ENCODE data around the gene PGS1. TPM values are rescaled to one million over a fixed set of nuclear protein-coding genes. Genes with fewer than 3 reads are reported as not detected.

PGS1 gene
- total RNA-seq, 4 donors from 2014 or later = 30.7 to 45.9 (median 35.6) TPM

GRCh38 chr17:78454346-78454745 lies 75.9 kb downstream of the PGS1 start:
- intact Hi-C loops (cut with DNase I) = no loop called here
- 93% methylated on average over 14 of the region's 20 CpGs for WGBS
- Histone ChIP-seq H3K4me3 (no peak overlapping the region), H3K4me1 (no peaks in the 10 kb centered on the region), H3K9me3 (no peaks in the 10 kb centered on the region), H3K27ac (replicated peaks in 1 of 4) (no peak overlapping the region), H3K27me3 (no peaks in the 10 kb centered on the region), H3K36me3 (no peaks in the 10 kb centered on the region)
- TF ChIP-seq POLR2AphosphoS5 (IDR thresholded peaks at IDR 0.05) = no peak
- TF ChIP-seq CTCF (IDR thresholded peaks at IDR 0.05) = no peak
- no peak for TF ChIP-seq POLR2A (IDR thresholded peaks at IDR 0.05; ENCODE audit: low read depth)
- no peak for TF ChIP-seq EP300 (IDR thresholded peaks at IDR 0.05)
- no peak for DNase-seq (ENCODE audit: extremely low spot score)

DNA sequence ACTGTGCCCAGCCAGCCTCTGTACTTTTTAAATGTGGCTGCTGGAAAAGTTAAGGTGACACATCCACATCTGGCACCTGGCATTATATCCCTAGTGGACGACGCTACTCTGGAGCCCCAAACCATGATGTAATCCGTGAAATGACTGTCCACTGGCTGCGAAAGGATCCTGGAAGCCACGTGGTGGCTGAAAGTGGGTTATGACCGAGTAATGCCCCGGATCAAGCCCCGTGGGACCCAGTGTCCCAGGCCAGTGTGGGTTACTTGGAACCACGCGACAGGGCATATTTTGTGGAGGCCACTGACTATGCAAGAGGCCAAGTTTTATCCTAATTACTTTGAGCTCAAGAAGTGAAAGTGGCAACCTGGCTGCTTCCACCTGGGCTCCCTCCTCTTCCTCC lies 79.6 kb downstream of the PGS1 start:
- intact Hi-C loops (cut with DNase I) = no loop called here
- H3K4me1 ChIP-seq = no peaks in the 10 kb centered on the region
- H3K9me3 ChIP-seq = no peaks in the 10 kb centered on the region
- 94% methylated on average over 3 of the region's 10 CpGs for WGBS
- no peak overlapping the region for H3K4me3 ChIP-seq
- no peak overlapping the region for H3K27ac ChIP-seq (replicated peaks in 1 of 4)
- TF ChIP-seq CTCF (IDR thresholded peaks at IDR 0.05) (no peak), POLR2AphosphoS5 (IDR thresholded peaks at IDR 0.05) (no peak), POLR2A (IDR thresholded peaks at IDR 0.05; ENCODE audit: low read depth) (no peak), EP300 (IDR thresholded peaks at IDR 0.05) (no peak)
- H3K36me3 ChIP-seq = no peaks in the 10 kb centered on the region
- DNase-seq (ENCODE audit: extremely low spot score) = no peak
- no peaks in the 10 kb centered on the region for H3K27me3 ChIP-seq

- no peak overlapping the region for H3K27ac ChIP-seq (replicated peaks in 1 of 4)
- DNase-seq (ENCODE audit: extremely low spot score) = no peak
- no peak for TF ChIP-seq CTCF (IDR thresholded peaks at IDR 0.05)
- TF ChIP-seq EP300 (IDR thresholded peaks at IDR 0.05) = no peak
- TF ChIP-seq POLR2A (IDR thresholded peaks at IDR 0.05; ENCODE audit: low read depth) = no peak
- no peak for TF ChIP-seq POLR2AphosphoS5 (IDR thresholded peaks at IDR 0.05)
- WGBS = 96% methylated on average over 27 of the region's 37 CpGs
- no peaks in the 10 kb centered on the region for H3K9me3 ChIP-seq
- no peaks in the 10 kb centered on the region for H3K27me3 ChIP-seq
- H3K4me3 ChIP-seq = no peak overlapping the region
- intact Hi-C loops (cut with DNase I) = no loop called here
- no peaks in the 10 kb centered on the region for H3K36me3 ChIP-seq
- H3K4me1 ChIP-seq = no peaks in the 10 kb centered on the region
Measured at GRCh38 chr17:78458736-78459335, 80.4 kb downstream of the PGS1 start.

DNA sequence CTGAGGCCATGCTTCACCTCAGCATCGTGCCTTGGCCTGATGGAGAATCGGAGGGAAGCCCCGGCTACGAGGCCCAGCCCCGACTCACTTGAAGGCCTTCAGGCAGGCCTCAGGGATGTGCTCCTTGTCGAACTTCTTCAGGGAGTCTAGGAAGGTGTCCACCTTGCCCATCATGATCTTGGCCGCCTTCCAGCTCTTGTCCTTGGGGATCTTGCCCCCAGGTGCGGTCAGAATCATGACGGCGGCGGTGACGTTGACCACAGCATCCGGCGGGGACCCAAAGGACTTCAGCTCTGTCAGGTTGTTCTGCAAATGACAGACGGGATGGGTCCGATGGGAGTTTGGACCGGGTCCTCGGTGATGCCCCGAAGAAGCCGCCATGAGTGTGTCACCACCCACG lies 81.2 kb downstream of the PGS1 start:
- no peak overlapping the region for H3K4me3 ChIP-seq
- TF ChIP-seq POLR2AphosphoS5 (IDR thresholded peaks at IDR 0.05) (no peak), CTCF (IDR thresholded peaks at IDR 0.05) (no peak), POLR2A (IDR thresholded peaks at IDR 0.05; ENCODE audit: low read depth) (no peak), EP300 (IDR thresholded peaks at IDR 0.05) (no peak)
- H3K9me3 ChIP-seq = no peaks in the 10 kb centered on the region
- H3K36me3 ChIP-seq = no peaks in the 10 kb centered on the region
- no peak overlapping the region for H3K27ac ChIP-seq (replicated peaks in 1 of 4)
- no peak for DNase-seq (ENCODE audit: extremely low spot score)
- WGBS = 89% methylated on average over 17 of the region's 21 CpGs
- intact Hi-C loops (cut with DNase I) = no loop called here
- H3K27me3 ChIP-seq = no peaks in the 10 kb centered on the region
- no peaks in the 10 kb centered on the region for H3K4me1 ChIP-seq

- Histone ChIP-seq H3K4me1 (no peaks in the 10 kb centered on the region), H3K9me3 (no peaks in the 10 kb centered on the region), H3K4me3 (no peak overlapping the region), H3K27me3 (no peaks in the 10 kb centered on the region), H3K36me3 (no peaks in the 10 kb centered on the region), H3K27ac (replicated peaks in 1 of 4) (no peak overlapping the region)
- intact Hi-C loops (cut with DNase I) = no loop called here
- WGBS = 77% methylated on average over 10 of the region's 11 CpGs
- no peak for TF ChIP-seq EP300 (IDR thresholded peaks at IDR 0.05)
- TF ChIP-seq CTCF (IDR thresholded peaks at IDR 0.05) = no peak
- TF ChIP-seq POLR2A (IDR thresholded peaks at IDR 0.05; ENCODE audit: low read depth) = no peak
- TF ChIP-seq POLR2AphosphoS5 (IDR thresholded peaks at IDR 0.05) = no peak
- no peak for DNase-seq (ENCODE audit: extremely low spot score)
Measured at GRCh38 chr17:78460176-78460675, 81.8 kb downstream of the PGS1 start.

All from esophagus muscularis mucosa (tissue), 4 donors.